ENCODE results near the gene DDX55.
"Not testable (repeated sequence)": the region's sequence is repeated elsewhere in the genome, so short reads cannot be mapped to it uniquely, and the experiment has no call there.

Gene DDX55, protein sequence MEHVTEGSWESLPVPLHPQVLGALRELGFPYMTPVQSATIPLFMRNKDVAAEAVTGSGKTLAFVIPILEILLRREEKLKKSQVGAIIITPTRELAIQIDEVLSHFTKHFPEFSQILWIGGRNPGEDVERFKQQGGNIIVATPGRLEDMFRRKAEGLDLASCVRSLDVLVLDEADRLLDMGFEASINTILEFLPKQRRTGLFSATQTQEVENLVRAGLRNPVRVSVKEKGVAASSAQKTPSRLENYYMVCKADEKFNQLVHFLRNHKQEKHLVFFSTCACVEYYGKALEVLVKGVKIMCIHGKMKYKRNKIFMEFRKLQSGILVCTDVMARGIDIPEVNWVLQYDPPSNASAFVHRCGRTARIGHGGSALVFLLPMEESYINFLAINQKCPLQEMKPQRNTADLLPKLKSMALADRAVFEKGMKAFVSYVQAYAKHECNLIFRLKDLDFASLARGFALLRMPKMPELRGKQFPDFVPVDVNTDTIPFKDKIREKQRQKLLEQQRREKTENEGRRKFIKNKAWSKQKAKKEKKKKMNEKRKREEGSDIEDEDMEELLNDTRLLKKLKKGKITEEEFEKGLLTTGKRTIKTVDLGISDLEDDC

DNA sequence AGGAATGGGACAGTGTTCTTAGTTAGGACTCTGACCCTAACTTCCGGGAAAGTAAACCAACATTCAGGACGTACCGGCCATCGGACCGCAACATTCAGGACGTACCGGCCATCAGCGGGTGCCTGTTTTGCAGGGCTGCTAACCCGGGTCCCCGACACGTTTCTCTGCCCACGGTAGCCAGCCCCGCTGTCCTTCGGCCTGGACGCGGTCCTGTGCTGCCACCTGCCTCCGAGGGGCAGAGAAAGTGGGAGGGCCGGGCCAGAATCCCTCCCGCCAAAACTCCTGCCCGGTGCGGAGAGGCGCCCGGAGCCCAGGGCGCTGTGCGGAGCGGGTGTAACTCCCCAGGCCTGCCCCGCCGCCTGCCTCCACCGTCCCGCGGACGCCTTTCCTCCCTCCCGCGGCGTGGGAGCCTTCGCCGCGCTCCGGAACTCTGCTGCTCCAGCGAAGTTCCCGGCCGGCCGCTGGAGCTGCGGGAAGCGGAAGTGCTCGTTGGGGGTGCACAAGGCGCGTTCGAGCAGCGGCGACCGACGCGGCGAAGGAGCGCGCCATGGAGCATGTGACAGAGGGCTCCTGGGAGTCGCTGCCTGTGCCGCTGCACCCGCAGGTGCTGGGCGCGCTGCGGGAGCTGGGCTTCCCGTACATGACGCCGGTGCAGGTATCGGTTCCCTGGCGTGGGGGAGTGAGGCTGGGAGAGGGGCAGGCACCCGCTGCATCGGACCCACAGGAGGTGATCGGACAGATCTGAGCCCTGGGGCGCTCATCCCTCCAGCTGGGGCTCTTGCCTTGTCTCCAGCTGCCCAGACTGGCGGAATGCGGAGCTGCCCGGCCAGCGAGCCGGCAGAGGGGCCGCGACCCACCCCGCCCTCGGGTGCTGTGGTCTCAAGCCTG, at the start of gene DDX55:
Gene DDX55, plus strand, starts transcription at position 498 of the 888 bp plus-strand sequence. Its CDS starts 50 bp downstream, at position 548.
- peak; percentile 88 for DNase-seq (ENCODE audit: low spot score)

GRCh38 chr12:123554136-123554535, 47.8 kb upstream of the DDX55 start:
- DNase-seq (ENCODE audit: low spot score), result not testable (repeated sequence)

DNA sequence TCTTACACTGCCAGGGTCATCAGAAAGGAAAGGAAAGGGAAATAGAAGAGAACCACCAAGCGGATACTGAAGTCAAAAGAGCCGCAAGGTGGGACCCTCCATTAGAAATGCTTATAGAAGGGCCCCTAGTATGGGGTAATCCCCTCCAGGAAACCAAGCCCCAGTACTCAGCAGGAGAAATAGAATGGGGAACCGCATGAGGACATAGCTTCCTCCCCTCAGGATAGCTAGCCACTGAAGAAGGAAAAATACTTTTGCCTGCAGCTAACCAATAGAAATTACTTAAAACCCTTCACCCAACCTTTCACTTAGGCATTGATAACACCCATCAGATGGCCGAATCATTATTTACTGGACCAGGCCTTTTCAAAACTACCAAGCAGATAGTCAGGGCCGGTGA, 47.1 kb upstream of the DDX55 start:
- not testable (repeated sequence) for DNase-seq (ENCODE audit: low spot score)

- DNase-seq (ENCODE audit: low spot score), result not testable (repeated sequence)
Measured at GRCh38 chr12:123558487-123558886, 43.4 kb upstream of the DDX55 start.

DNA sequence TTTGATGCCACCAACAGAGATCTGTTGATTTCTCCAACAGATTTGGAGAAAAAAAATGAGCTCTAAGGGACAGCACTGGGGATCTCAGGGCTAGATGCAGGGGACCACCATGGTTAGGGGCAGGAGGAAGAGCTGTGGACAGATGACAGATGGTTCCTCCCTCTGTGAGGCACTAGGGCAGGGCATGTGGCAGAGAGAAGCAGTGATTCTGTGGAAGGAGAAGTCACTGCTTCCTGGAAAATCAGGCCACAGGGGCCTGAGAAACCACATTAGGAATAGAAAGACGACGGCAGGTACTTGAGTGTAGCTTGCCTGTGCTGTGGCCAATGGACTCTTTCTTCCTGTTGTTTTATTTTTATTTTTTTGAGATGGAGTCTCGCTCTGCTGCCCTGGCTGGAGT, 42.4 kb upstream of the DDX55 start:
- DNase-seq (ENCODE audit: low spot score), result no peak

GRCh38 chr12:123571343-123571813, 30.5 kb upstream of the DDX55 start:
- DNase-seq (ENCODE audit: low spot score), result peak; percentile 58

DNA sequence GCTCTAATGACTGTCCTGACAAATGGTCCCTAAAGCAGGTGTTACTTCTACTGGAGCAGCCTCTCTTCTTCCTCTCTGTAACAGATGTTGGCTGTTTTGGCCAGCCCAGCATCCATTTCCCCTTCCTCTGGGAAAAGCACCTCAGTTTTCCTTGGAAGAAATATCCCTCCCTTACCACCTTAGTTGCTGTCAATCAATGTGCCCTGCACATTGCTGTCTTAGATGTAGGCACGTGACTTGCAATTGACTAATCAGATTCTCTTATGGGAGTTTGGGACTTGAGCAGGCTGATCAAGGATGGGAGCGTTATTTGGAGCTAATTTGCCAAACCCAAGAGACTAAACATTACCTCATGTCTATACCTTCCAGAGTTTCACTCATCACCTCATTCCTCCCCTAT, 29.5 kb upstream of the DDX55 start:
- no peak for DNase-seq (ENCODE audit: low spot score)

- no peak for DNase-seq (ENCODE audit: low spot score)
Measured at GRCh38 chr12:123573870-123574269, 28.0 kb upstream of the DDX55 start.

DNA sequence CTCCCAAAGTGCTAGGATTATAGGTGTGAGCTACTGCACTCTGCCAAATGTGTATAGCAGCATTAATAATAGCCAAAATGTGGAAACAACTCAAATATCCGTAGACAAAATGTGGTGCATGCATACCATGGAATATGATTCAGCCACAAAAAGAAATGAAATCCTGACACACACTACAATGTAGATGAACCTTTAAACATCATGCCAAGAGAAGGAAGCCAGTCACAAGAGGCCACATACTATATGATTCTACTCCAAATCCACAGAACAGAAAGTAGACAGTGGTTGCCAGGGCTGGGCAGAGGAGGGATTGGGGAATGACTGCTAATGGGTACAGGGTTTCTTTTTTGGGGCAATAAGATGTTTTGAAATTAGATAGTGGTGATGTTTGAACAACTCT, 25.3 kb upstream of the DDX55 start:
- no peak for DNase-seq (ENCODE audit: low spot score)

GRCh38 chr12:123578243-123578642, 23.7 kb upstream of the DDX55 start:
- DNase-seq (ENCODE audit: low spot score), result no peak

DNA sequence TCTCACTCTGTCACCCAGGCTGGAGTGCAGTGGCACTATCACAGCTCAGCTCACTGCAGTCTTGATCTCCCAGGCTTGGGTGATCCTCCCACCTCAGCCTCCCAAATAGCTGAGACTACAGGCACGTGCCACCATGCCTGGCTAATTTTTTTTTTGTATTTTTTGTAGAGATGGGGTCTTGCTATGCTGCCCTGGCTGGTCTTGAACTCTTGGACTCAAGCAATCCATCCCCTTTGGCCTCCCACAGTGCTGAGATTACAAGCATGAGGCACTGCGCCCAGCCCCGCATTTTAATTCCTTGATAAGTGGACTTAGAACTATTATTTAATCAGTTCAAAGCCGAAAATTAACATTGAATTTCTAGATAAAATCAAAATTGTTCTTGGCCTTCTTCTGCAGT, 23.1 kb upstream of the DDX55 start:
- DNase-seq (ENCODE audit: low spot score), result not testable (repeated sequence)

- DNase-seq (ENCODE audit: low spot score), result peak; percentile 27
Measured at GRCh38 chr12:123580772-123581171, 21.1 kb upstream of the DDX55 start.

- DNase-seq (ENCODE audit: low spot score), result no peak
Measured at GRCh38 chr12:123591702-123592481, 10.0 kb upstream of the DDX55 start.

DNA sequence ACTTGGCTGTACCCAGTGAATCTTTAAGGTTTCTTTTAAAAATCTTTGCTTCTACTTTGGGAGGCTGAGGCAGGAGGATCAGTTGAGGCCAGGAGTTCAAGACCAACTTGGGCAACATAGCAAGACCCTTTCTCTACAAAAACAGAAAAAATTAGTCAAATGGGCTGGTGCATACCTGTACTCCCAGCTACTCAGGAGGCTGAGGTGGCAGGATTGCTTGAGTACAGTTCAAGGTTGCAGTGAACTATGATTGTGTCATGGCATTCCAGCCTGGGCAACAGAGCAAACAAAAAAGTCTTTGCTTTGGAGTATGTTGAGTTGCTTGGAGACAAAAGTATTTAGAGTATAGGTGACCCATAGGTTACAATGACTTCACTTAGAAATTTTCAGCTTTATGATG, 6.2 kb upstream of the DDX55 start:
- no peak for DNase-seq (ENCODE audit: low spot score)

GRCh38 chr12:123597100-123597499, 4.8 kb upstream of the DDX55 start:
- no peak for DNase-seq (ENCODE audit: low spot score)

- DNase-seq (ENCODE audit: low spot score), result no peak
Measured at GRCh38 chr12:123598522-123598921, 3.4 kb upstream of the DDX55 start.

GRCh38 chr12:123599310-123599709, 2.6 kb upstream of the DDX55 start:
- no peak for DNase-seq (ENCODE audit: low spot score)

DNA sequence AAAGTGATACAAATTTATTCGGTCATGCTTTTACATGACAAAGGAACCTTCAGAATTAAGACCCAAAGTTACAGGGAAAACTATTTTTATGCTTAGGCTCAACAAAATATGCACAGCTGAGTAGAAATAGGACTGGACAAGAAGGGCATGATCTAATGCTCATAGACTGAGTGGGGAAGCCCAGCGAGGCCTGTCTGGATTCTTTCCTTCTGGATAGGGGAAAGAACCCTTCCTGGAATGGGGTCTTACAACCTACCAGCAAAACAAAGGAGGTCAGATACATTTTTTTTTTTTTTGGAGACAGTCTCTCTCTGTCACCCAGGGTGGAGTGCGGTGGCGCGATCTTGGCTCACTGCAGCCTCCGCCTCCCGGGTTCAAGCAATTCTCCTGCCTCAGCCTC, 2.2 kb upstream of the DDX55 start:
- DNase-seq (ENCODE audit: low spot score), result no peak

DNA sequence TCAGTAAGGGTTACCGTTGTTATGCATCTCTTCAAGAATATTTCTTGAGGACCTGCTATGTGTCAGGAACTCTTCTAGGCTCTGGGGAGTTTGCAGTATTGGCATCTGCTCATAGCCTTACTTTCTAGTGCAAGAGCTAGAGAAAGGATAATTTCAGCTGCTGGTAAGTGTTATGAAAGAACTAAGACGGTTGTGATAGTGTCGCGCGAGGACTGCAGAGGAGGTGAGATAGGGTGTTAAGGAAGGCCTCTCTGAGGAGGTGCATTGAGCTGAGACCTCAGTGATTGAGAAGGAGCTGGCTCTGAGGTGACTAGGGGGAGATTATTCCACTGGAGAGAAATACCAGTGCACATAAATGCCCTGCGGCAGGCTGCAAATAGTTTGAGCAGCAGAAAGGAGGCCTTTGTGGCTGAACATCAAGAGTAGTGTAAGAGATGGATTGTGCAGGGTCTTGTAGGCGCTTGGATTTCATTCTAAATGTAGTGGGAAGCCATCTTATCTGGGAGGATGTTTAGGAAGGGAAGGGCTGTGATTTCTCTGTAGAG, 824 bp downstream of the DDX55 start:
- DNase-seq (ENCODE audit: low spot score), result no peak

DNA sequence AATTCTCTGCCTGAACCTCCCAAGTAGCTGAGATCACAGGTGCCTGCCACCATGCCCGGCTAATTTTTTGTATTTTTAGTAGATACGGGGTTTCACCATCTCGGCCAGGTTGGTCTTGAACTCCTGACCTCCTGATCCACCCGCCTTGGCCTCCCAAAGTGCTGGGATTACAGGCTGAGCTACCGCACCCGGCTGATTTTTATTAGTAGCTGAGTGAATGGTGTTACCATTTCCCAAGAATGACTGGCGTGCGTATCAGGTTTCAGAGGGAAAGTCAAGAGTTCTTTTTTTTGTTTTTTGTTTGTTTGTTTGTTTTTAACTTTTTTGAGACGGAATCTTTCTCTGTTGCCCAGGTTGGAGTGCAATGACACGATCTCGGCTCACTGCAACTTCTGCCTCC, 1.6 kb downstream of the DDX55 start:
- DNase-seq (ENCODE audit: low spot score), result not testable (repeated sequence)

DNA sequence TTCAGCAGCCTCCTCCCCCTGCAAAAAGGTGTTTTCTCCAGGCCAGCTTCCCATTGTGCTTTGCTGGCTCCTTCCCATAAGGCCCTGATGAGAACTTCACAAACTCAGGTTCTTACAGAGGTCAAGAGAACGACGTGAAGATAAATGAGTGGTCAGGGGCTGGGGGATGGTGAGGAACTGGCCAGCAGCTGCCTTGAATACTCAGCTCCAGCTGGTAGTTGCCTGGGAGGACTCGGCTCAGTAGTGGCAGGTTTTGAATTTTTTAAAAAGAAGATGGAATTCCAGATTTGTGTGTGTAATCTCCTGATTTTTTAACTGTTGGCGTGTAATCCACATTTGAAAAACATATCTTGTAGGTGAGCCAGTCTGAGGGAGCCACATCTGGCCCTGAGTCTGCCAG, 5.9 kb downstream of the DDX55 start:
- no peak for DNase-seq (ENCODE audit: low spot score)

All from RKO (cell line).